ENCODE measurements around the gene MARVELD2.

DNA sequence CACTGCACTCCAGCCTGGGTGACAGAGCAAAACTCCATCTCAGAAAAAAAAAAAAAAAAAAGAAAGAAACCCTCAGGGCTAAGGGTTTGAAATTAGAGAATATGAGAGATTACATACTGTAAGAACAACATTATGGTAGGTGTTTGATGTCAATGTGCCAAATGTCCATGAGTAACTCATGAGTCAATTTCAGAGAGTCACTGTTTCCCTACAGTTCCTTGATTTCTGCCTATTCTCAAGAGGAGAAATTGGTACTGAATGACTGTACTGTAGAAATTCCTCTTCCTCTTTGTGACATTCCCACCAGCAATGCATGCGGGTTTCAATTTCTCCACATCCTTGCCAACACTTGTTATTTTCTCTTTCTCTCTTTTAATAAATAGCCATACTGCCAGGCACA is 35.2 kb downstream of the MARVELD2 start:
- TF ChIP-seq, protein P1, sequence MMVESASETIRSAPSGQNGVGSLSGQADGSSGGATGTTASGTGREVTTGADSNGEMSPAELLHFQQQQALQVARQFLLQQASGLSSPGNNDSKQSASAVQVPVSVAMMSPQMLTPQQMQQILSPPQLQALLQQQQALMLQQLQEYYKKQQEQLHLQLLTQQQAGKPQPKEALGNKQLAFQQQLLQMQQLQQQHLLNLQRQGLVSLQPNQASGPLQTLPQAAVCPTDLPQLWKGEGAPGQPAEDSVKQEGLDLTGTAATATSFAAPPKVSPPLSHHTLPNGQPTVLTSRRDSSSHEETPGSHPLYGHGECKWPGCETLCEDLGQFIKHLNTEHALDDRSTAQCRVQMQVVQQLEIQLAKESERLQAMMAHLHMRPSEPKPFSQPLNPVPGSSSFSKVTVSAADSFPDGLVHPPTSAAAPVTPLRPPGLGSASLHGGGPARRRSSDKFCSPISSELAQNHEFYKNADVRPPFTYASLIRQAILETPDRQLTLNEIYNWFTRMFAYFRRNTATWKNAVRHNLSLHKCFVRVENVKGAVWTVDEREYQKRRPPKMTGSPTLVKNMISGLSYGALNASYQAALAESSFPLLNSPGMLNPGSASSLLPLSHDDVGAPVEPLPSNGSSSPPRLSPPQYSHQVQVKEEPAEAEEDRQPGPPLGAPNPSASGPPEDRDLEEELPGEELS (CRISPR knock-in tag; IDR thresholded peaks at IDR 0.05), result no peak
- TF ChIP-seq, protein P2, sequence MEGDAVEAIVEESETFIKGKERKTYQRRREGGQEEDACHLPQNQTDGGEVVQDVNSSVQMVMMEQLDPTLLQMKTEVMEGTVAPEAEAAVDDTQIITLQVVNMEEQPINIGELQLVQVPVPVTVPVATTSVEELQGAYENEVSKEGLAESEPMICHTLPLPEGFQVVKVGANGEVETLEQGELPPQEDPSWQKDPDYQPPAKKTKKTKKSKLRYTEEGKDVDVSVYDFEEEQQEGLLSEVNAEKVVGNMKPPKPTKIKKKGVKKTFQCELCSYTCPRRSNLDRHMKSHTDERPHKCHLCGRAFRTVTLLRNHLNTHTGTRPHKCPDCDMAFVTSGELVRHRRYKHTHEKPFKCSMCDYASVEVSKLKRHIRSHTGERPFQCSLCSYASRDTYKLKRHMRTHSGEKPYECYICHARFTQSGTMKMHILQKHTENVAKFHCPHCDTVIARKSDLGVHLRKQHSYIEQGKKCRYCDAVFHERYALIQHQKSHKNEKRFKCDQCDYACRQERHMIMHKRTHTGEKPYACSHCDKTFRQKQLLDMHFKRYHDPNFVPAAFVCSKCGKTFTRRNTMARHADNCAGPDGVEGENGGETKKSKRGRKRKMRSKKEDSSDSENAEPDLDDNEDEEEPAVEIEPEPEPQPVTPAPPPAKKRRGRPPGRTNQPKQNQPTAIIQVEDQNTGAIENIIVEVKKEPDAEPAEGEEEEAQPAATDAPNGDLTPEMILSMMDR (CRISPR knock-in tag; IDR thresholded peaks at IDR 0.05), result no peak
- TF ChIP-seq KLF11 (CRISPR knock-in tag; IDR thresholded peaks at IDR 0.05) (no peak), BRCA1 (CRISPR knock-in tag; IDR thresholded peaks at IDR 0.05) (no peak), ZFP62 (CRISPR knock-in tag; IDR thresholded peaks at IDR 0.05) (no peak), ZNF3 (CRISPR knock-in tag; IDR thresholded peaks at IDR 0.05) (no peak), JUND (CRISPR knock-in tag; IDR thresholded peaks at IDR 0.05) (no peak)
- TF ChIP-seq, protein P3, sequence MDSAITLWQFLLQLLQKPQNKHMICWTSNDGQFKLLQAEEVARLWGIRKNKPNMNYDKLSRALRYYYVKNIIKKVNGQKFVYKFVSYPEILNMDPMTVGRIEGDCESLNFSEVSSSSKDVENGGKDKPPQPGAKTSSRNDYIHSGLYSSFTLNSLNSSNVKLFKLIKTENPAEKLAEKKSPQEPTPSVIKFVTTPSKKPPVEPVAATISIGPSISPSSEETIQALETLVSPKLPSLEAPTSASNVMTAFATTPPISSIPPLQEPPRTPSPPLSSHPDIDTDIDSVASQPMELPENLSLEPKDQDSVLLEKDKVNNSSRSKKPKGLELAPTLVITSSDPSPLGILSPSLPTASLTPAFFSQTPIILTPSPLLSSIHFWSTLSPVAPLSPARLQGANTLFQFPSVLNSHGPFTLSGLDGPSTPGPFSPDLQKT (CRISPR knock-in tag; IDR thresholded peaks at IDR 0.05; ENCODE audit: borderline replicate concordance), result no peak
- TF ChIP-seq, protein P4, sequence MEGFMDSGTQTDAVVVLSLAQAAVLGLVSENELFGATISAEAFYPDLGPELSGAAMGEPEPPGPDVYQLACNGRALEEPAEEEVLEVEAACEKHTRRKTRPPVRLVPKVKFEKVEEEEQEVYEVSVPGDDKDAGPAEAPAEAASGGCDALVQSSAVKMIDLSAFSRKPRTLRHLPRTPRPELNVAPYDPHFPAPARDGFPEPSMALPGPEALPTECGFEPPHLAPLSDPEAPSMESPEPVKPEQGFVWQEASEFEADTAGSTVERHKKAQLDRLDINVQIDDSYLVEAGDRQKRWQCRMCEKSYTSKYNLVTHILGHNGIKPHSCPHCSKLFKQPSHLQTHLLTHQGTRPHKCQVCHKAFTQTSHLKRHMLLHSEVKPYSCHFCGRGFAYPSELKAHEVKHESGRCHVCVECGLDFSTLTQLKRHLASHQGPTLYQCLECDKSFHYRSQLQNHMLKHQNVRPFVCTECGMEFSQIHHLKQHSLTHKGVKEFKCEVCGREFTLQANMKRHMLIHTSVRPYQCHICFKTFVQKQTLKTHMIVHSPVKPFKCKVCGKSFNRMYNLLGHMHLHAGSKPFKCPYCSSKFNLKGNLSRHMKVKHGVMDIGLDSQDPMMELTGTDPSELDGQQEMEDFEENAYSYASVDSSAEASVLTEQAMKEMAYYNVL (CRISPR knock-in tag; IDR thresholded peaks at IDR 0.05; ENCODE audit: borderline replicate concordance), result no peak
- TF ChIP-seq, protein P5, sequence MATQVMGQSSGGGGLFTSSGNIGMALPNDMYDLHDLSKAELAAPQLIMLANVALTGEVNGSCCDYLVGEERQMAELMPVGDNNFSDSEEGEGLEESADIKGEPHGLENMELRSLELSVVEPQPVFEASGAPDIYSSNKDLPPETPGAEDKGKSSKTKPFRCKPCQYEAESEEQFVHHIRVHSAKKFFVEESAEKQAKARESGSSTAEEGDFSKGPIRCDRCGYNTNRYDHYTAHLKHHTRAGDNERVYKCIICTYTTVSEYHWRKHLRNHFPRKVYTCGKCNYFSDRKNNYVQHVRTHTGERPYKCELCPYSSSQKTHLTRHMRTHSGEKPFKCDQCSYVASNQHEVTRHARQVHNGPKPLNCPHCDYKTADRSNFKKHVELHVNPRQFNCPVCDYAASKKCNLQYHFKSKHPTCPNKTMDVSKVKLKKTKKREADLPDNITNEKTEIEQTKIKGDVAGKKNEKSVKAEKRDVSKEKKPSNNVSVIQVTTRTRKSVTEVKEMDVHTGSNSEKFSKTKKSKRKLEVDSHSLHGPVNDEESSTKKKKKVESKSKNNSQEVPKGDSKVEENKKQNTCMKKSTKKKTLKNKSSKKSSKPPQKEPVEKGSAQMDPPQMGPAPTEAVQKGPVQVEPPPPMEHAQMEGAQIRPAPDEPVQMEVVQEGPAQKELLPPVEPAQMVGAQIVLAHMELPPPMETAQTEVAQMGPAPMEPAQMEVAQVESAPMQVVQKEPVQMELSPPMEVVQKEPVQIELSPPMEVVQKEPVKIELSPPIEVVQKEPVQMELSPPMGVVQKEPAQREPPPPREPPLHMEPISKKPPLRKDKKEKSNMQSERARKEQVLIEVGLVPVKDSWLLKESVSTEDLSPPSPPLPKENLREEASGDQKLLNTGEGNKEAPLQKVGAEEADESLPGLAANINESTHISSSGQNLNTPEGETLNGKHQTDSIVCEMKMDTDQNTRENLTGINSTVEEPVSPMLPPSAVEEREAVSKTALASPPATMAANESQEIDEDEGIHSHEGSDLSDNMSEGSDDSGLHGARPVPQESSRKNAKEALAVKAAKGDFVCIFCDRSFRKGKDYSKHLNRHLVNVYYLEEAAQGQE (IDR thresholded peaks at IDR 0.05; ENCODE audit: borderline replicate concordance in 1 of 2, low read depth in 1 of 2, low read length in 2 of 2), result no peak
- TF ChIP-seq, protein P6, sequence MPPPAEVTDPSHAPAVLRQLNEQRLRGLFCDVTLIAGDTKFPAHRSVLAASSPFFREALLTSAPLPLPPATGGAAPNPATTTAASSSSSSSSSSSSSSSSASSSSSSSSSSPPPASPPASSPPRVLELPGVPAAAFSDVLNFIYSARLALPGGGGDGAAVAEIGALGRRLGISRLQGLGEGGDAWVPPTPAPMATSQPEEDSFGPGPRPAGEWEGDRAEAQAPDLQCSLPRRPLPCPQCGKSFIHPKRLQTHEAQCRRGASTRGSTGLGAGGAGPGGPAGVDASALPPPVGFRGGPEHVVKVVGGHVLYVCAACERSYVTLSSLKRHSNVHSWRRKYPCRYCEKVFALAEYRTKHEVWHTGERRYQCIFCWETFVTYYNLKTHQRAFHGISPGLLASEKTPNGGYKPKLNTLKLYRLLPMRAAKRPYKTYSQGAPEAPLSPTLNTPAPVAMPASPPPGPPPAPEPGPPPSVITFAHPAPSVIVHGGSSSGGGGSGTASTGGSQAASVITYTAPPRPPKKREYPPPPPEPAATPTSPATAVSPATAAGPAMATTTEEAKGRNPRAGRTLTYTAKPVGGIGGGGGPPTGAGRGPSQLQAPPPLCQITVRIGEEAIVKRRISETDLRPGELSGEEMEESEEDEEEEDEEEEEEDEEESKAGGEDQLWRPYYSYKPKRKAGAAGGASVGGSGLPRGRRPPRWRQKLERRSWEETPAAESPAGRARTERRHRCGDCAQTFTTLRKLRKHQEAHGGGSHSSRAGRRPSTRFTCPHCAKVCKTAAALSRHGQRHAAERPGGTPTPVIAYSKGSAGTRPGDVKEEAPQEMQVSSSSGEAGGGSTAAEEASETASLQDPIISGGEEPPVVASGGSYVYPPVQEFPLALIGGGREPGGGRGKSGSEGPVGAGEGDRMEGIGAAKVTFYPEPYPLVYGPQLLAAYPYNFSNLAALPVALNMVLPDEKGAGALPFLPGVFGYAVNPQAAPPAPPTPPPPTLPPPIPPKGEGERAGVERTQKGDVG (CRISPR knock-in tag; IDR thresholded peaks at IDR 0.05; ENCODE audit: borderline replicate concordance), result no peak
- TF ChIP-seq, protein P7, sequence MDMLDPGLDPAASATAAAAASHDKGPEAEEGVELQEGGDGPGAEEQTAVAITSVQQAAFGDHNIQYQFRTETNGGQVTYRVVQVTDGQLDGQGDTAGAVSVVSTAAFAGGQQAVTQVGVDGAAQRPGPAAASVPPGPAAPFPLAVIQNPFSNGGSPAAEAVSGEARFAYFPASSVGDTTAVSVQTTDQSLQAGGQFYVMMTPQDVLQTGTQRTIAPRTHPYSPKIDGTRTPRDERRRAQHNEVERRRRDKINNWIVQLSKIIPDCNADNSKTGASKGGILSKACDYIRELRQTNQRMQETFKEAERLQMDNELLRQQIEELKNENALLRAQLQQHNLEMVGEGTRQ (IDR thresholded peaks at IDR 0.05; ENCODE audit: low read depth, low read length), result no peak
- TF ChIP-seq, protein P7 (CRISPR knock-in tag; IDR thresholded peaks at IDR 0.05; ENCODE audit: borderline replicate concordance), result no peak

Measured in HepG2 (cell line).